ENCODE data around the gene NPR1.
A peak's percentile ranks its signal among the peaks of the same experiment; 100 is the strongest.

NPR1 gene

DNA sequence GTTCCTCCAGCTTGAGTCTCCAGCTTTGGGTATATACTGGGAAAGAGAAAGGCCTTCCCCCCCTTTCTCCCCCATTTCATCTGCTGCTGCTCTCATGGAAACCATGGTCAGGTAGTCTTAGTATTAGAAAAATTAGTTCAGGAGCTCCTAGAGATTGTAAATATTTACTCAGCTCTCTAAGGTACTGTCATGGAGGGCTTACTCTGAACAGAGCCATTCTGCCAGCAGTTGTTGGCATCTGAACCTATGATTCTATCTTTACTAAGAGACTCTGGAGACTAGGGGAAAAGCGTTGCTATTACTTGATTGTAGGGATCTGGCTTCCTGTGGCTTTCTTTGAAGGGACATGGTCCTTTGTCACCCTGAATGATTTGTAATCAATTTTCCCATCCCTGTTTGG lies 55.5 kb downstream of the NPR1 start:
- H3K27ac ChIP-seq (ENCODE audit: low read length): peak overlapping the region; percentile 30
- H3K4me3 ChIP-seq (ENCODE audit: low read depth in 1 of 2, low read length in 2 of 2): no peak overlapping the region
- H3K9me3 ChIP-seq (ENCODE audit: control insufficient read depth in 1 of 2, low read length in 2 of 2): no peaks in the 10 kb centered on the region
- no peaks in the 10 kb centered on the region for H3K27me3 ChIP-seq (ENCODE audit: low read depth, low read length)
- peaks cover 0 to 6% of the 10 kb centered on the region in 2 donors for H3K36me3 ChIP-seq (ENCODE audit: control insufficient read depth in 1 of 2, insufficient read depth in 2 of 2, low read length in 2 of 2)
- peaks cover 0 to 33% of the 10 kb centered on the region in 2 donors for H3K4me1 ChIP-seq (ENCODE audit: control insufficient read depth in 1 of 2, insufficient read depth in 2 of 2, low read length in 2 of 2)

GRCh38 chr1:153734396-153735089 lies 56.1 kb downstream of the NPR1 start:
- peak overlapping the region; percentile 30 for H3K27ac ChIP-seq (ENCODE audit: low read length)

DNA sequence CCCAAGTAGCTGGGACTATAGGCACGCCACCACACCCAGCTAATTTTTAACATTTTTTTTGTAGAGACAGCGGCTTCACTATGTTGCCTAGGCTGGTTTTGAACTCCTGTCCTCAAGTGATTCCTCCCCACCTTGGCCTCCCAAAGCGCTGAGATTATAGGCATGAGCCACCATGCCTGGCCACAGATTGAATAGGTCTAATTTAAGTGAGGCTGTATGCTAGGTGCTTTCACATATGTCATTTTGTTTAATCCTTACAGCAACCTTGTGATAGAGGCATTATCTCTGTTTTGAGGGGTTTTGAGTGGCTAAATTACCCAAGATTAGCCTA lies 56.6 kb downstream of the NPR1 start:
- peaks cover 0 to 6% of the 10 kb centered on the region in 2 donors for H3K36me3 ChIP-seq (ENCODE audit: control insufficient read depth in 1 of 2, insufficient read depth in 2 of 2, low read length in 2 of 2)
- H3K4me3 ChIP-seq (ENCODE audit: low read depth in 1 of 2, low read length in 2 of 2): no peak overlapping the region
- peaks cover 0 to 22% of the 10 kb centered on the region in 2 donors for H3K4me1 ChIP-seq (ENCODE audit: control insufficient read depth in 1 of 2, insufficient read depth in 2 of 2, low read length in 2 of 2)
- H3K9me3 ChIP-seq (ENCODE audit: control insufficient read depth in 1 of 2, low read length in 2 of 2): no peaks in the 10 kb centered on the region
- no peak overlapping the region for H3K27ac ChIP-seq (ENCODE audit: low read length)
- H3K27me3 ChIP-seq (ENCODE audit: low read depth, low read length): no peaks in the 10 kb centered on the region

More at GRCh38 chr1:153734396-153735089, 56.1 kb downstream of the NPR1 start:
- Histone ChIP-seq H3K4me1 (ENCODE audit: control insufficient read depth in 1 of 2, insufficient read depth in 2 of 2, low read length in 2 of 2) (peaks cover 0 to 27% of the 10 kb centered on the region in 2 donors), H3K4me3 (ENCODE audit: low read depth in 1 of 2, low read length in 2 of 2) (no peak overlapping the region), H3K9me3 (ENCODE audit: control insufficient read depth in 1 of 2, low read length in 2 of 2) (no peaks in the 10 kb centered on the region), H3K27me3 (ENCODE audit: low read depth, low read length) (no peaks in the 10 kb centered on the region), H3K36me3 (ENCODE audit: control insufficient read depth in 1 of 2, insufficient read depth in 2 of 2, low read length in 2 of 2) (peaks cover 0 to 6% of the 10 kb centered on the region in 2 donors)

DNA sequence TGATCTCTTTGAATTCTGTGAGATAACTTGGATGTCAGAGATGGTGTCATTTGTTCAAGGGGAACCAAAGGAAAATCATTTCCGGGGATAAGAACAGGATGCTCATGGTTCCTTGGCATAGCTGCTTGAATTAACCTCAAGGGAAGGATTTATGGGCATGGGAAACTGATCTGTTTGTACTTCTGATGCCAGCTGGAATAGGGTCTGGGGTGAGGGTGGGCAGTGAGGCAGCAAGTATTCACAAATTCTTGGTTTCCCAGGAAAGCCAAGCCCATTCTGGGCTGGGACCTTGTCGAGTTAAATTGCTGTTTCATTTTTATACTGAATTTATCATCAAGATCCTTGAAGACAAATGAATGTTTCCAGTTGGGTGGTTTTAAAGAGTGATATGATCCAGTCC lies 63.5 kb downstream of the NPR1 start:
- Histone ChIP-seq H3K36me3 (ENCODE audit: control insufficient read depth in 1 of 2, insufficient read depth in 2 of 2, low read length in 2 of 2) (peaks cover 31 to 52% of the 10 kb centered on the region in 2 donors), H3K27ac (ENCODE audit: low read length) (no peak overlapping the region)

GRCh38 chr1:153742411-153743142 lies 64.1 kb downstream of the NPR1 start:
- Histone ChIP-seq H3K9me3 (ENCODE audit: control insufficient read depth in 1 of 2, low read length in 2 of 2) (no peaks in the 10 kb centered on the region), H3K27me3 (ENCODE audit: low read depth, low read length) (no peaks in the 10 kb centered on the region), H3K4me1 (ENCODE audit: control insufficient read depth in 1 of 2, insufficient read depth in 2 of 2, low read length in 2 of 2) (peaks cover 0 to 7% of the 10 kb centered on the region in 2 donors), H3K4me3 (ENCODE audit: low read depth in 1 of 2, low read length in 2 of 2) (no peak overlapping the region), H3K27ac (ENCODE audit: low read length) (no peak overlapping the region), H3K36me3 (ENCODE audit: control insufficient read depth in 1 of 2, insufficient read depth in 2 of 2, low read length in 2 of 2) (peaks cover 37 to 57% of the 10 kb centered on the region in 2 donors)

More for the DNA sequence above, 63.5 kb downstream of the NPR1 start:
- H3K9me3 ChIP-seq (ENCODE audit: control insufficient read depth in 1 of 2, low read length in 2 of 2): no peaks in the 10 kb centered on the region
- H3K27me3 ChIP-seq (ENCODE audit: low read depth, low read length): no peaks in the 10 kb centered on the region
- no peak overlapping the region for H3K4me3 ChIP-seq (ENCODE audit: low read depth in 1 of 2, low read length in 2 of 2)
- peaks cover 0 to 7% of the 10 kb centered on the region in 2 donors for H3K4me1 ChIP-seq (ENCODE audit: control insufficient read depth in 1 of 2, insufficient read depth in 2 of 2, low read length in 2 of 2)

Data from muscle layer of duodenum (tissue), 2 donors.